WTC11 (cell line): ENCODE results near the gene BMP2.

ENCODE experiments used
- ATF3 ChIP-seq: sonication (generic); formaldehyde crosslinking; conservative IDR thresholded peaks from 2 replicates; pipeline ENCODE4 v1.8.1; 2022; ENCODE audit warnings: mild to moderate bottlenecking, missing genetic modification reagents
- E2F1 ChIP-seq: sonication (generic); formaldehyde crosslinking; IDR thresholded peaks from 2 replicates; pipeline ENCODE4 v1.8.0; 2022; ENCODE audit warnings: mild to moderate bottlenecking, missing genetic modification reagents
- ELF4 ChIP-seq: sonication (generic); formaldehyde crosslinking; IDR thresholded peaks from 2 replicates; pipeline ENCODE4 v1.8.1; 2022; ENCODE audit warnings: low read depth, mild to moderate bottlenecking, moderate library complexity, missing genetic modification reagents
- FOXP4 ChIP-seq: sonication (generic); formaldehyde crosslinking; IDR thresholded peaks from 2 replicates; pipeline ENCODE4 v1.8.0; 2022; ENCODE audit warnings: mild to moderate bottlenecking, missing genetic modification reagents
- HMGA2 ChIP-seq: fragments of 250-450 bp; sonication (Bioruptor Pico); IDR thresholded peaks from 2 replicates; pipeline ENCODE4 v1.4.0; 2021; ENCODE audit warnings: mild to moderate bottlenecking, moderate library complexity
- IRF1 ChIP-seq: sonication (generic); formaldehyde crosslinking; IDR thresholded peaks from 2 replicates; pipeline ENCODE4 v1.8.0; 2023; ENCODE audit warnings: missing genetic modification reagents
- IRF2 ChIP-seq: sonication (generic); formaldehyde crosslinking; IDR thresholded peaks from 2 replicates; pipeline ENCODE4 v1.8.0; 2022; ENCODE audit warnings: low read depth, missing genetic modification reagents, borderline replicate concordance
- NR3C1 ChIP-seq: sonication (generic); formaldehyde crosslinking; conservative IDR thresholded peaks from 2 replicates; pipeline ENCODE4 v1.8.1; 2023; ENCODE audit warnings: low read depth, mild to moderate bottlenecking, missing genetic modification reagents
- SP1 ChIP-seq: sonication (generic); formaldehyde crosslinking; conservative IDR thresholded peaks from 2 replicates; pipeline ENCODE4 v1.8.1; 2022; ENCODE audit warnings: missing genetic modification reagents
- TF ChIP-seq, protein P1 (sequence below): fragments of 200-600 bp; IDR thresholded peaks from 2 replicates; pipeline ENCODE4 v1.8.0; 2022; ENCODE audit warnings: antibody characterized with exemption
- TF ChIP-seq, protein P2 (sequence below): sonication (generic); formaldehyde crosslinking; IDR thresholded peaks from 2 replicates; pipeline ENCODE4 v1.8.1; 2022; ENCODE audit warnings: mild to moderate bottlenecking, missing genetic modification reagents, moderate library complexity, borderline replicate concordance

DNA sequence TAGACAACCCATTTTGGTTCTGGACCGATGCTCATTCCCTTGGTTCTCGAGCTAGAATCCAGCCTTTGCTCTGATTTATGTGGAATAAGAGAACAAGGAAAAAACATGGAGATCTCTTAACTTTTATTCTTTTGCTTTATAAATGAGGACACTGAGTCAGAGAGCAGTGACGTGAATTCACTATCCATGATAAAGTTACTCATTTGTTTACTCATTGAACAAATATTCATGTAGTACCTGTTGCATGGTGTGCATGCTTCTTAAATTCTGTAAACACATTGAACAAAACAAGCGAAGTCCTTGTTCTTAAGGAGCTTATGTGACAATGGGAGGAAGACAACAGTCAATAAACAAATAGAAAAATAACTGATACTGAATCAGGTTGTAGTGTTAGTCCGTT lies 56.9 kb downstream of the BMP2 start:
- TF ChIP-seq ATF3 (CRISPR knock-in tag) = no peak
- no peak for TF ChIP-seq IRF2
- no peak for TF ChIP-seq HMGA2 (CRISPR knock-in tag)
- TF ChIP-seq E2F1 (CRISPR knock-in tag) = no peak
- no peak for TF ChIP-seq FOXP4 (CRISPR knock-in tag)
- TF ChIP-seq ELF4 (CRISPR knock-in tag) = no peak
- TF ChIP-seq, protein P1, sequence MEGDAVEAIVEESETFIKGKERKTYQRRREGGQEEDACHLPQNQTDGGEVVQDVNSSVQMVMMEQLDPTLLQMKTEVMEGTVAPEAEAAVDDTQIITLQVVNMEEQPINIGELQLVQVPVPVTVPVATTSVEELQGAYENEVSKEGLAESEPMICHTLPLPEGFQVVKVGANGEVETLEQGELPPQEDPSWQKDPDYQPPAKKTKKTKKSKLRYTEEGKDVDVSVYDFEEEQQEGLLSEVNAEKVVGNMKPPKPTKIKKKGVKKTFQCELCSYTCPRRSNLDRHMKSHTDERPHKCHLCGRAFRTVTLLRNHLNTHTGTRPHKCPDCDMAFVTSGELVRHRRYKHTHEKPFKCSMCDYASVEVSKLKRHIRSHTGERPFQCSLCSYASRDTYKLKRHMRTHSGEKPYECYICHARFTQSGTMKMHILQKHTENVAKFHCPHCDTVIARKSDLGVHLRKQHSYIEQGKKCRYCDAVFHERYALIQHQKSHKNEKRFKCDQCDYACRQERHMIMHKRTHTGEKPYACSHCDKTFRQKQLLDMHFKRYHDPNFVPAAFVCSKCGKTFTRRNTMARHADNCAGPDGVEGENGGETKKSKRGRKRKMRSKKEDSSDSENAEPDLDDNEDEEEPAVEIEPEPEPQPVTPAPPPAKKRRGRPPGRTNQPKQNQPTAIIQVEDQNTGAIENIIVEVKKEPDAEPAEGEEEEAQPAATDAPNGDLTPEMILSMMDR = no peak
- TF ChIP-seq, protein P2, sequence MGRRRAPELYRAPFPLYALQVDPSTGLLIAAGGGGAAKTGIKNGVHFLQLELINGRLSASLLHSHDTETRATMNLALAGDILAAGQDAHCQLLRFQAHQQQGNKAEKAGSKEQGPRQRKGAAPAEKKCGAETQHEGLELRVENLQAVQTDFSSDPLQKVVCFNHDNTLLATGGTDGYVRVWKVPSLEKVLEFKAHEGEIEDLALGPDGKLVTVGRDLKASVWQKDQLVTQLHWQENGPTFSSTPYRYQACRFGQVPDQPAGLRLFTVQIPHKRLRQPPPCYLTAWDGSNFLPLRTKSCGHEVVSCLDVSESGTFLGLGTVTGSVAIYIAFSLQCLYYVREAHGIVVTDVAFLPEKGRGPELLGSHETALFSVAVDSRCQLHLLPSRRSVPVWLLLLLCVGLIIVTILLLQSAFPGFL (CRISPR knock-in tag) = no peak
- no peak for TF ChIP-seq SP1 (CRISPR knock-in tag)
- TF ChIP-seq IRF1 = no peak
- TF ChIP-seq NR3C1 (CRISPR knock-in tag) = no peak
